Transverse colon (tissue), 3 donors: ENCODE results near the gene MTMR1.

Source experiments
- POLR2A ChIP-seq: fragments of 450-650 bp; IDR thresholded peaks from one replicate; pipeline ENCODE4 v1.6.1; 2016; ENCODE audit warnings: antibody characterized with exemption, mild to moderate bottlenecking, moderate library complexity
- TF ChIP-seq, protein P1 (sequence below), 5 experiments: fragments of 200-600 bp in 3 of 5; fragments of 450-650 bp in 2 of 5; sonication (generic) in 3 of 5; IDR thresholded peaks; 1 replicate in 2 of 5; 2 replicates in 3 of 5; pipeline ENCODE4 v1.5.1; 2016 to 2017; ENCODE audit warnings: antibody characterized with exemption in 5 of 5, inconsistent platforms in 3 of 5, mild to moderate bottlenecking in 2 of 5, moderate library complexity in 1 of 5

DNA sequence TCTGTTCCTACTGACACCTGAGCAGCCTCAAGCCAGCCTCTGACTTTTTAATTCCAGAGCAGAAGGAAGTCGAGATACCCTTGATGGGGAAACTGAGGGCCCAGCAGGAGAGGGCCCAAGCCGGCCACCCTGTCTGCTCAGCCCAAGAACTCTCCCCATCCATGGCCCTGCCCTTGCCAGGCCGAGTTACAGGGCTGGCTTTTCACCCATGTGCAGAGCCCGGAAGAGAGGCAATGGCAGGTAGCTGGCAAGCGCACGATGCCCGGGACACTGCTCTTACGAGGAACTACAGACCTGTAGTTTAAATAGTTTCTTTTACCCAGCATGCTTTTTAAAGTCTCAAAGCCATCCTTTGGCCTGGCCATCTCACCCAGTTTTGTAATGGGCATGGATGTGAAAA lies 79.9 kb downstream of the MTMR1 start:
- TF ChIP-seq, protein P1, sequence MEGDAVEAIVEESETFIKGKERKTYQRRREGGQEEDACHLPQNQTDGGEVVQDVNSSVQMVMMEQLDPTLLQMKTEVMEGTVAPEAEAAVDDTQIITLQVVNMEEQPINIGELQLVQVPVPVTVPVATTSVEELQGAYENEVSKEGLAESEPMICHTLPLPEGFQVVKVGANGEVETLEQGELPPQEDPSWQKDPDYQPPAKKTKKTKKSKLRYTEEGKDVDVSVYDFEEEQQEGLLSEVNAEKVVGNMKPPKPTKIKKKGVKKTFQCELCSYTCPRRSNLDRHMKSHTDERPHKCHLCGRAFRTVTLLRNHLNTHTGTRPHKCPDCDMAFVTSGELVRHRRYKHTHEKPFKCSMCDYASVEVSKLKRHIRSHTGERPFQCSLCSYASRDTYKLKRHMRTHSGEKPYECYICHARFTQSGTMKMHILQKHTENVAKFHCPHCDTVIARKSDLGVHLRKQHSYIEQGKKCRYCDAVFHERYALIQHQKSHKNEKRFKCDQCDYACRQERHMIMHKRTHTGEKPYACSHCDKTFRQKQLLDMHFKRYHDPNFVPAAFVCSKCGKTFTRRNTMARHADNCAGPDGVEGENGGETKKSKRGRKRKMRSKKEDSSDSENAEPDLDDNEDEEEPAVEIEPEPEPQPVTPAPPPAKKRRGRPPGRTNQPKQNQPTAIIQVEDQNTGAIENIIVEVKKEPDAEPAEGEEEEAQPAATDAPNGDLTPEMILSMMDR (IDR thresholded peaks at IDR 0.05) = no peak
- no peak for TF ChIP-seq POLR2A
